NB4 (cell line): ENCODE results near the gene BMPR1A.

Experiments used
- DNase-seq: peaks from one replicate; pipeline ENCODE4 v3.0.0; 2010; ENCODE audit warnings: low read depth
- H3K4me3 ChIP-seq: one replicate; pipeline ENCODE4 v1.5.1; 2011; ENCODE audit warnings: mild to moderate bottlenecking, low read depth, low read length, moderate library complexity
- CTCF ChIP-seq: IDR thresholded peaks from one replicate; pipeline ENCODE4 v1.5.1; 2012; ENCODE audit warnings: low read depth, low read length
- MAX ChIP-seq: IDR thresholded peaks from 2 replicates; pipeline ENCODE4 v1.6.1; 2011; ENCODE audit warnings: low read depth, low read length
- MYC ChIP-seq: IDR thresholded peaks from 2 replicates; pipeline ENCODE4 v1.6.1; 2011; ENCODE audit warnings: low read depth, low read length
- POLR2A ChIP-seq: IDR thresholded peaks from 2 replicates; pipeline ENCODE4 v1.6.1; 2011; ENCODE audit warnings: mild to moderate bottlenecking; ENCODE audit not compliant: insufficient read length; ENCODE audit errors: extremely low read depth

Gene BMPR1A

GRCh38 chr10:86756511-86757112, at the start of gene BMPR1A:
BMPR1A (plus strand) TSS chr10:86756619; CDS start chr10:86876019, 119,400 bp downstream.
- no peak for TF ChIP-seq POLR2A
- TF ChIP-seq MYC: no peak
- no peak for TF ChIP-seq CTCF
- TF ChIP-seq MAX: no peak
- peak within 1 kb of the TSS; percentile 82 for H3K4me3 ChIP-seq
- no peak for DNase-seq

- no peak for DNase-seq
- no peak overlapping the region for H3K4me3 ChIP-seq
- TF ChIP-seq CTCF (no peak), MYC (no peak), MAX (no peak), POLR2A (no peak)
These were observed 49.4 kb upstream of the BMPR1A start for GRCh38 chr10:86706977-86707376.

GRCh38 chr10:86707505-86707904, 48.9 kb upstream of the BMPR1A start:
- DNase-seq: no peak
- TF ChIP-seq MAX (no peak), MYC (no peak), CTCF (no peak), POLR2A (no peak)
- H3K4me3 ChIP-seq: no peak overlapping the region

- H3K4me3 ChIP-seq: no peak overlapping the region
- DNase-seq: no peak
- TF ChIP-seq MYC (no peak), CTCF (no peak), MAX (no peak), POLR2A (no peak)
These were observed 48.2 kb upstream of the BMPR1A start for GRCh38 chr10:86708068-86708782.

GRCh38 chr10:86708783-86709380, 47.5 kb upstream of the BMPR1A start:
- no peak overlapping the region for H3K4me3 ChIP-seq
- DNase-seq: no peak
- TF ChIP-seq MYC (no peak), MAX (no peak), CTCF (no peak), POLR2A (no peak)
